Fibroblast of the conjunctiva (primary cell): ENCODE data around the gene TRAPPC2.
A peak's percentile ranks its signal among the peaks of the same experiment; 100 is the strongest.
"Not testable (repeated sequence)": the region's sequence is repeated elsewhere in the genome, so short reads cannot be mapped to it uniquely, and the experiment has no call there.

Source experiments
- DNase-seq: peaks from one replicate; pipeline ENCODE4 v3.0.0-alpha.2; 2010; ENCODE audit warnings: low read depth

Gene TRAPPC2

DNA sequence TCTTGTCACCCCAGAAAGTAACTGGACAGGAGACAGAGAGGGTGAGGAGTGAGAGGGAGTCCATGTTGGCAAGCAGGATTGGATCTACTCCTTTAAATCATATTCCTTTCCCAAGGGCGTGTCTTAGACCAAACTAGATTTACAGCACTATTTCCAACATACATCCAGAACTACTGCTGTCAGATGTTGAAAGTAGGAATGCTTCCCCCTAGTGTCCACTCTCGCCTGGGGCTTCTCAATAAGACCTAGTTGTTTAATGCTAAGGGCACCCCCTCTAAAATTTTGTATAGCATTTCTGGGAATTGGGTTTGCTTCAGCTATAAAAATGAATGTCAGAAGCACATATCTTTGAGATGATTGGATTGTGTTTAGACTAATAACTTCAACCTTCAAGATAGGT lies 13.4 kb upstream of the TRAPPC2 start:
- peak; percentile 68 for DNase-seq

GRCh38 chrX:13742397-13743176 lies 8.2 kb upstream of the TRAPPC2 start:
- no peak for DNase-seq

DNA sequence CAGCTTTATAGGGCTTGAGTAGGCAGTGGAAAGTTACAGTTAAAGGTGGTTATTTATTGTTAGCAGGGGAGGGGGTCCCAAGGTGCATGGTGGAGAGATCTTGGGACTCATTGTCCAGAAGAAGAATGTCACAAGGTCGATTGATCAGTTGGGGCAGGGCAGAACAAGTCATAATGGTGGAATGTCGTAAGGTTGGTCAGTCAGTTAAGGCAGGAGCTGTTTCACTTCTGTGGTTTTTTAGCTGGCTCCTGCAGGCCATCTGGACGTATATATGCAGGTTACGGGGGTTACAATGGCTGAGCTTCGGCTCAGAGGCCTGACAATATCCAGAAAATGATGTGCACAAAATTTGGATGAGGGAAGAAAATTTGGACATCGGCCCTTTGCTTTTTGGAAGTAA lies 7.3 kb upstream of the TRAPPC2 start:
- DNase-seq: no peak

DNA sequence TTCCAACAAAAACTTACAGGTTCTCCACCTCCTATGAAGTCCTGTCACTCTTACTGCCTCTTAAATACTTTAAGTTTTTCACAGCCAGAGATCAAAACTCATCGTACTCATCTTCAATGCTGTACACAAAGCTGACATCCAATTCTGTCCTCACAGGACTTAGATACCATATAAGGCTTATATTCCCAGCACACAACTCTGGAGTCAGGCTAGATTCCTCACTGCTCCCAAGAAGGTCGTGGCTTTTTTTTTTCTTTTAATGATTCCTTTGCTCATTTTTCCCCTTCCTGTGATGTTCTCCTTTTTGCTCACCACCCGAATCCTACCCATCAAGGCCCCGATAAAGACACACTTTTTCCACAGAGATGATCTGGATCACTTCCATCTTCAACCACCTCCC lies 914 bp downstream of the TRAPPC2 start:
- DNase-seq: no peak

DNA sequence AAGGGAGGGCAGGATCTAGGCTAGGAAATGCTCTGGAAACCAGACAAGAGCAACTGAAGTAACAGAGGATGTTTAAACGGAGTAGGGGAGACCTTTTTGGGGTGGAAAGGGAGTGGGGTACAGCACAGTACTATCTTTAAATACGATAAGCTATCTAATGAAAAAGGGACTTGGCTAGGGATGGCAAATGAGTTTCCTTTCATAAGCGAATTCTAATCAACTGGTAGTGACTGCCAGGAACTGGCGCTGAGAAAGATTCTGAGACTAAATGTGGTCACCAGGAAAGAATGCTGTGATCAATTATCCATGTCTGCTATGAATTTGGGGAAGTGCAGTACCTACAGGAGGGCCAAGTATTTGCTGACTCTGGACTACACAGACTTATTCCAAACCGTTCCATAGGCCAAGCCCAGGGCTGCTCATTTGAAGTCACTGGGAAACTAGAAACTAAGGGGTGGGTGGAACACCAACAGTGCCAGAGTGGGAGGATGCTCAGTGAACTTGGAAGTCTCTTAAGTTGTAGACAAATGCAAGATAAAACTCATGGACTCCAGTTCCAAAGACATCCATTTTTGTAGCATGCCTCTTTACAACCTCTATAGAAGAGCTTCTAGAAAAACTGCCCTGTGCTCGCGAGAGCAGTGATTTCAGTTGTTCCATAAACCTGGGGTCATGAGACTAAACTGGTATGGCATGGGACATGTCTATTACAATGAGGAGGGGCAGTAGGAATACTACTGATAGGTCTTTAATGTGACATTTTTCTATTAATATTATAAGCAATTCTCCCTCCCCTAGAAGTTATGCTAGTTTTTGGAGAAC lies 2.0 kb downstream of the TRAPPC2 start:
- no peak for DNase-seq

- not testable (repeated sequence) for DNase-seq
Observed at GRCh38 chrX:13730523-13730922, 3.9 kb downstream of the TRAPPC2 start.

GRCh38 chrX:13726583-13726982 lies 7.8 kb downstream of the TRAPPC2 start:
- DNase-seq: not testable (repeated sequence)

DNA sequence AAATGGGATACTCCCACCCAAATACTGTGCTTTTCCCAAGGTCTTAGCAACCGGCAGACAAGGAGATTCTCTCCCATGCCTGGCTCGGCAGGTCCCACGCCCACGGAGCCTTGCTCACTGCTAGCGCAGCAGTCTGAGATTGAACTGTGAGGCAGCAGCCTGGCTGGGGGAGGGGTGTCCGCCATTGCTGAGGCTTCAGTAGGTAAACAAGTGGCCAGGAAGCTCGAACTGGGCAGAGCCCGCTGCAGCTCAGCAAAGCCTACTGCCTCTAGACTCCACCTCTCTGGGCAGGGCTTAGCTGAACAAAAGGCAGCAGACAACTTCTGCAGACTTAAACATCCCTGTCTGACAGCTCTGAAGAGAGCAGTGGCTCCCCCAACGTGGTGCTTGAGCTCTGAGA lies 9.5 kb downstream of the TRAPPC2 start:
- not testable (repeated sequence) for DNase-seq

- no peak for DNase-seq
Observed at GRCh38 chrX:13721819-13722519, 12.5 kb downstream of the TRAPPC2 start.

DNA sequence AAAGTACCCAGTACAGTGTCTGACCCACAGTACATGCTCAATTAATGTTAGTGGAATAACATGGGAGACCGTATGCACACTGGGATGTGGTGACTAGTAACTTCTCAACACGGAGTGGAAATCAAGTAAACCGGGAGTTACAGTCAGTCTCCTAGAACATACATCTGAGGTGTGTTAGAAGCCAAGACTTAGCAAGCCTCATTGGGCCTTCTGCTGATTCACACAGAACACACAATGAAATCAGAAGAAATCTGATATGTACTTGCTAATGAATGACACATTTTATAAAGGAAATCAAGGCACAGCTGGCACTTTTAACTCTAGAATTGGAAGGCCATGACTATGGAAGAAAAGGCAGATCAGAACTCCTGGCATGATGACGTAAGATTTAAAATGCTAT lies 13.0 kb downstream of the TRAPPC2 start:
- no peak for DNase-seq

DNA sequence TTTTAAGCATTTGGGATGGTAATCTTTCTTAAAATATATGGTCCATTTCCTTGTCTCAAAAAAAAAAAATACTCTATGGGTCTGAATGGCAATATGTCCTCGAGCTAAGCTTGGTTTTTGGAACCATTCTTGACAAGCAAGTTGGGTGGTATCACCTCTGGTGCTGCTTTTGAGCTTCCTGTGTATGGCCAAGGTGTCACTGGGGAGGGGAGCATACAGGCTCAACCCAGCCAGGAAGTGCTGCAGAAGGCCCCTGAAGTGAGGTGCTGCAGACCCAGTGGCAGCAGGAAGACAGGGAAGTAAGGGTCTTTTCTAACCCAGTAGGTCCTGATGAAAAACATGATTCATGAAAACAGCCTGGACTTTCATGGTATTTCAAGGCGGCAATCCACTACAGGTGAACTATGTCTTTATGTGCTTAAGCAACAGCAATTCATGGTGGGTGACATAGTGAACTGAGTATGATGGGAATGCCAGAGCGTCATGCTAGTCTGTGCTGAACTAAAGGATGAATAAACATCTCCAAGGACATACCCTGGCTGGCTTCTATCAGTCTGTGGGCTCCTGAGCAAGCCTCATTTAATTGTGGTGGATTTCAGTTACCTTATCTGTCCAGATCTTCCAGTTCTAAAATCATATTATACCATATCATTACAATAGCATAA lies 15.1 kb downstream of the TRAPPC2 start:
- DNase-seq: no peak

DNA sequence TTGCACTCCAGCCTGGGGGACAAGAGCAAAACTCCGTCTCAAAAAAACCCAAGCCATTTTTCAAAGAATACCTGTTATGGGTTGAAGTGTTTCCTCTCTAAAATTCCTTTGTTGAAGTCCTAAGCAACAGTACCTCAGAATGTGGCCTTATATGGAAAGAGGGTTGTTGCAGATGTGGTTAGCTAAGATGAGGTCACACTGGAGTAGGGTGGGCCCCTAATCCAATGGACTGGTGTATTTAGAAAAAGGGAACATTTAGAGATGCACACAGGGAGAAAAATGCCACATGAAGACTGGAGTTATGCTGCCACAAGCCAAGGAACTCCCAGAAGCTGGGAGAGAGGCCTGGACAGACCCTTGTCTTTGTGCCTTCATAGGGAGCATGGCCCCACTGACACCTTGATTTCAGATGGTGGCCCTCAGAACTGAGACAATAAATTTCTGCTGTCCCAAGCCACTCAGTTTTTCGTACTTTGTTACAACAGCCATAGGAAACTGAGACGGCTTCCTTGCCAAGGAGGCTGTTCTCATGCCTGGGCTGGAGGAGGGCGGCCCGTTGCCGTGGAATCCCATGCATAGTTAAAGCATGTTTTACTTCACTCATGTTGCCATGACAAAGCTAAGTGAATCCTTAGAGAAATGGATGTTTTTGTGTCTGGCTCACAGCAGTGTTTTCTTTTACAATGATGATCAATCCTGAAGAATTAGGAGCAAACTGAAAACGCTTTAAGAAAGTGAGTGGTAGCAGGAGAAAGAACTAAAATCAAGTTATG lies 16.5 kb downstream of the TRAPPC2 start:
- no peak for DNase-seq

DNA sequence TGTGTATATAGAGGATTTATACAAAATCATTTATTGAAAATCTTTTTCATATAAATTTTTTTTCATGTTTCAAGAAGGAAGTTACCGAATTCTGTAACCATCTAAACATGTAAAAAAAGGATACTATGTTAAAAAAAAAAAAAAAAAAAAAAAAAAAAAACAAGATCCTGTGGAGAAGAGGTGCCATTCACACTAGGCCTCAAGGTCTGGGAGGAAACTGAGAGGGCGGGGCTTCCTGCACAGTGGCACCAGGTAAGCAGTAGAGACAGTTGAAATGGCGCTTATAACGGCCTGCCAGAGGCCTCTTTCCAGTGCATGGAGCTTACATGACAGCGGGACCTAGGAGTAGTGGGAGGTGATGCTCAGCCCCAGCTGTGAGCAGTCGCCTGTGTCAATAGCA lies 17.5 kb downstream of the TRAPPC2 start:
- no peak for DNase-seq

DNA sequence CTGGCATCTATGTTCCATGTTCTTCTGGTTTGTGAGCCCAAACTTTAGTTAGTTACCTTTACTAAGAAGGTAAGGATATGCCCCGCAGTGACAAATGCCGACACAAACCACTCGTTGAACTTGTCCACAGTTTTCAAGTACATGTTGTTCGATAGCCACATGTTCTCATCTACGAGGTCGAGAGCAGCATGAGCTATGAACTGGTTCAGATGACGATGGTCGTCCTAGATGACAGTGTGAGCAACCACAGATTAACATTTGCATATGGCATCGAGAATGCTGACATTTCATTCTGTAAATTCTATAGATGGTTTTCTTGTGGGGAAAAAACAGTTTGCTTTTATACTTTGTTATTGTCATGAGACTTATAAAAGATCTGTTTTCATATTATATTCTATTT lies 18.0 kb downstream of the TRAPPC2 start:
- DNase-seq: no peak

GRCh38 chrX:13711141-13711540 lies 23.3 kb downstream of the TRAPPC2 start:
- no peak for DNase-seq

DNA sequence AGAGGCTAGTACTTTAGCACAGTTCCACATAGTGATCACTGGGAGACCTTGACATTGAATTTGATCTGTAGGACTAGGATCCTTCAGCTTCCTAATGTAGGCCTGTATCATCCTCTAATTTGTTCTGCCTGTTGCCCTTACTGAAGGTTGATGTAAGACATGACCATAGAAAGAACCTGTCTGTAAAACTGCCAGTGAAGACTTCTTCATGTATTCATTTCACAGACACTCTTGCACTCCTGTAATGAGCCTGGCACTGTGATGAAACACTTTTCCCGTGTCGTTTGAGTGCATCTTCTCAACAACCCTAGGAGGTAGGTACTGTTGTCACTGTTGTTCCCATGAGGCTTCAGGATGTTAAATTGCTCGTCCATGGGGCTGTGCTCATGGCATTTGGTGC lies 30.8 kb downstream of the TRAPPC2 start:
- DNase-seq: no peak

- no peak for DNase-seq
Observed at GRCh38 chrX:13703135-13703534, 31.3 kb downstream of the TRAPPC2 start.

- DNase-seq: no peak
Observed at GRCh38 chrX:13702111-13702789, 32.2 kb downstream of the TRAPPC2 start.

DNA sequence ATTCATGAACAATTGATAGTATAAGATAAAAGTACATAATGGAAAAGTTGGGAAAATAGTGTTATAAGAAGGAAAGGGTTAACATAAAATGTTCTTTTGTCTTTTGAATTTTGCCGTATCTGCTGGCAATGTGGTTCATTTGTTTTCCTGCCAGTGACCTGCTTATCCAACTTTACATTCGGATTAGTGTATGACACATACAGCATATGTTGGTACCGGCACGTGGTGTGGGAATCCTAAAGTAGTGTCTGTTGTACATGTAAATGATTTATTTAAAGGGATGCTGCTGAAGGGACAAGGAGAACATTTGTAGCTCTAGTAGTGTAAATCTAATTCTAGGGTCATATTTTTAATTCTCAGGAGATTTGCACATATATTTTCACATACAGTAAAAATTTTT lies 34.0 kb downstream of the TRAPPC2 start:
- no peak for DNase-seq

DNA sequence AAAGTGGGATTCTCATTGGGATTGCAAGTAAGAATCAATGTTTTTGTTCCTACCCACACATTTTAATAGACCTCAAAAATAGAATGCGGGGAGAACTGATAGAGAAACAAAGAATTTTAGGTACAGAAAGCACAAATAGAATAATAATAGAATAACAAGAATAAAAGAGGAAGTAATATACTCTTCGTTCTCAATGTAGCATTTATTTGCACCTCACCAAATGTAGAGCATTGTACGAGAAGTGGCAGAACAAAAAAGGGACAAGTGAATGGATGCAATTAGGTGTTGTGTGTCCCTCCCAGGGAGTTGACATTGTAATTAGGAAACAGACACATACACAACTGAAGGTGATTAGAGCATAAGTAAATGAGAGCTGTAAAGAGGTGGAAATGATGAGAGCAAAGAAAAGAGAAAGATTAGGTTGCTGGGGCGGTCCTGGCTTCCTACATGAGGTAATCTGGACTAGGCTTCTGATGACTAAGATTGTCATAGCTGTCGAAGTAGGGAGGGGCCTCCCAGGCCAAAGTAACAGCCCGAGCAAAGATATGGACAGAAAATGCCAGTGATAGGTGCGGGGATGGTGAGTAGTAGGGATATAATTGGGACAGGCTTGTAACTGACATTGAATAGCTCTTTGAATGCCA lies 35.1 kb downstream of the TRAPPC2 start:
- DNase-seq: no peak
